GM18907 (cell line): ENCODE measurements around the gene CBLL1.

Source experiments
- ATAC-seq: cut with Tn5 transposase; IDR thresholded peaks from one replicate; pipeline ENCODE4 v1.9.1; 2021; ENCODE audit warnings: mild to moderate bottlenecking, moderate library complexity; ENCODE audit not compliant: unreplicated experiment

The CBLL1 gene

GRCh38 chr7:107742678-107743566, 1.0 kb upstream of the CBLL1 start:
- ATAC-seq = peak; percentile 51

- ATAC-seq = peak; percentile 44
These were observed 406 bp downstream of the CBLL1 start for GRCh38 chr7:107744345-107744750.

- no peak for ATAC-seq
These were observed 2.1 kb downstream of the CBLL1 start for GRCh38 chr7:107746006-107746405.

- ATAC-seq = no peak
These were observed 7.2 kb downstream of the CBLL1 start for GRCh38 chr7:107751113-107751512.

GRCh38 chr7:107754642-107755041, 10.7 kb downstream of the CBLL1 start:
- ATAC-seq = no peak

GRCh38 chr7:107758667-107759066, 14.7 kb downstream of the CBLL1 start:
- ATAC-seq = no peak

- ATAC-seq = no peak
These were observed 23.4 kb downstream of the CBLL1 start for GRCh38 chr7:107767391-107767790.

- ATAC-seq = no peak
These were observed 24.3 kb downstream of the CBLL1 start for GRCh38 chr7:107768263-107768662.

GRCh38 chr7:107773027-107773426, 29.1 kb downstream of the CBLL1 start:
- ATAC-seq = no peak

GRCh38 chr7:107777702-107778101, 33.8 kb downstream of the CBLL1 start:
- ATAC-seq = no peak

- no peak for ATAC-seq
These were observed 34.3 kb downstream of the CBLL1 start for GRCh38 chr7:107778283-107778682.

GRCh38 chr7:107779647-107780099, 35.7 kb downstream of the CBLL1 start:
- no peak for ATAC-seq

- no peak for ATAC-seq
These were observed 38.4 kb downstream of the CBLL1 start for GRCh38 chr7:107782374-107782773.

GRCh38 chr7:107783648-107784047, 39.7 kb downstream of the CBLL1 start:
- no peak for ATAC-seq

GRCh38 chr7:107785170-107785569, 41.2 kb downstream of the CBLL1 start:
- ATAC-seq = no peak

- ATAC-seq = no peak
These were observed 42.0 kb downstream of the CBLL1 start for GRCh38 chr7:107785926-107786325.

GRCh38 chr7:107788216-107788615, 44.3 kb downstream of the CBLL1 start:
- no peak for ATAC-seq

GRCh38 chr7:107788662-107789061, 44.7 kb downstream of the CBLL1 start:
- no peak for ATAC-seq

GRCh38 chr7:107789647-107790046, 45.7 kb downstream of the CBLL1 start:
- no peak for ATAC-seq

GRCh38 chr7:107792364-107792763, 48.4 kb downstream of the CBLL1 start:
- no peak for ATAC-seq

- ATAC-seq = no peak
These were observed 55.8 kb downstream of the CBLL1 start for GRCh38 chr7:107799647-107800264.

GRCh38 chr7:107803009-107803610, 59.2 kb downstream of the CBLL1 start, which contains the start of gene SLC26A3:
TSS of gene SLC26A3 (minus strand) at chr7:107803223. CDS start at chr7:107794509, 8,714 bp downstream.
- ATAC-seq = no peak
